SU-DHL-6 (cell line): ENCODE measurements around the gene GGN.
A peak's percentile ranks its signal among the peaks of the same experiment; 100 is the strongest.

Source experiments
- H2AFZ ChIP-seq: fragments of 200-600 bp; sonication (generic); 2 replicates; pipeline ENCODE4 v1.6.1; 2014; ENCODE audit warnings: low read depth, mild to moderate bottlenecking, moderate library complexity, mixed read lengths, antibody characterized with exemption, low read length; ENCODE audit not compliant: severe bottlenecking
- H3F3A ChIP-seq: fragments of 200-600 bp; shearing (Covaris generic); 2 replicates; pipeline ENCODE4 v1.6.0; 2016; ENCODE audit warnings: antibody characterized with exemption, mild to moderate bottlenecking; ENCODE audit not compliant: insufficient read depth
- H3K27ac ChIP-seq: fragments of 200-600 bp; sonication (generic); 2 replicates; pipeline ENCODE4 v1.5.1; 2016; ENCODE audit warnings: low read depth, mild to moderate bottlenecking, low read length, moderate library complexity, mixed read lengths
- H3K27me3 ChIP-seq: fragments of 200-600 bp; sonication (generic), shearing (Covaris generic); 2 replicates; pipeline ENCODE4 v1.6.0; 2014; ENCODE audit warnings: mild to moderate bottlenecking, low read length
- H3K36me3 ChIP-seq: fragments of 200-600 bp; sonication (generic); 2 replicates; pipeline ENCODE4 v1.6.1; 2014; ENCODE audit warnings: mild to moderate bottlenecking, low read length, mixed read lengths
- H3K4me2 ChIP-seq: fragments of 300-600, 200-600 bp; shearing (Covaris generic), sonication (generic); 2 replicates; pipeline ENCODE4 v1.6.0; 2014; ENCODE audit warnings: low read length, low read depth, mild to moderate bottlenecking; ENCODE audit not compliant: poor library complexity, severe bottlenecking
- H3K4me3 ChIP-seq: fragments of 200-600 bp; sonication (generic); 2 replicates; pipeline ENCODE4 v1.5.1; 2014; ENCODE audit warnings: antibody characterized with exemption, low read length, mild to moderate bottlenecking, mixed read lengths; ENCODE audit not compliant: insufficient read depth, poor library complexity, severe bottlenecking
- H3K79me2 ChIP-seq: fragments of 200-600 bp; sonication (generic); 2 replicates; pipeline ENCODE4 v1.6.1; 2014; ENCODE audit warnings: mild to moderate bottlenecking, low read length, moderate library complexity; ENCODE audit not compliant: insufficient read depth
- H3K9ac ChIP-seq: fragments of 200-600 bp; sonication (generic); 2 replicates; pipeline ENCODE4 v1.7.0; 2014; ENCODE audit warnings: mild to moderate bottlenecking, low read length
- H3K9me2 ChIP-seq: fragments of 200-600 bp; sonication (generic); replicated peaks from 2 replicates; pipeline ENCODE4 v1.6.1; 2014; ENCODE audit warnings: low read length; ENCODE audit not compliant: insufficient read depth
- H3K9me3 ChIP-seq: fragments of 200-600 bp; sonication (generic); 2 replicates; pipeline ENCODE4 v1.6.1; 2014; ENCODE audit warnings: low read length, mixed read lengths; ENCODE audit not compliant: insufficient read depth
- H4K20me1 ChIP-seq: fragments of 200-600 bp; sonication (generic); 2 replicates; pipeline ENCODE4 v1.6.1; 2014; ENCODE audit warnings: low read depth, mild to moderate bottlenecking, antibody characterized with exemption, low read length, moderate library complexity, mixed read lengths
- EZH2phosphoT487 ChIP-seq: fragments of 200-600 bp; sonication (generic), shearing (Covaris generic); conservative IDR thresholded peaks from 2 replicates; pipeline ENCODE4 v1.6.1; 2018; ENCODE audit warnings: mild to moderate bottlenecking, antibody characterized with exemption, low read length, moderate library complexity, mixed read lengths
- TF ChIP-seq, protein P1 (sequence below): fragments of 200-600 bp; sonication (generic); IDR thresholded peaks from one replicate; pipeline ENCODE4 v1.5.1; 2017; ENCODE audit warnings: antibody characterized with exemption, mild to moderate bottlenecking, low read length, moderate library complexity; ENCODE audit not compliant: insufficient read depth, poor library complexity, severe bottlenecking

GGN gene

DNA sequence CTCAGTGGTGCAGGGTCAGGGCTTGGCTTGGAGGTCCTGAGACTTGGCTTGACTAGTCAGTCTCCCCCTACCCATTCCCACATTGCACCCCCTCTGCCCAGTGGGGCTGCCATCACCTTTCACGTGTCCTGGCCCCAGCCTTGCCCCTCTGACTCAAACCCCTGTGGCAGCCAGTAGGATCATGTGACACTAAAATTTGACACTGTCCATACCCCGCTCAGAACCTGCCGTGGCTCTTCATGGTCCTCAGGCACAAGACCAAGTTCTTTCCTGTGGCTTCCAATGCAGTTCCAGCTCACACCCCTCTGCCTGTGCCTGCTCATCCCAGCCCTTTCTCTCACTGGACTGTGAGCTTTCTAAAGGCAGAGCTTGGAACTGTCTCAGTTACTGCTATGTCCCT lies 11.3 kb downstream of the GGN start:
- peaks cover 26% of the 10 kb centered on the region for H3K79me2 ChIP-seq
- H3K9me3 ChIP-seq = no peaks in the 10 kb centered on the region
- no peaks in the 10 kb centered on the region for H3K9me2 ChIP-seq
- no peaks in the 10 kb centered on the region for H3K27me3 ChIP-seq
- no peak overlapping the region for H3K4me3 ChIP-seq
- no peak overlapping the region for H3K27ac ChIP-seq
- H3K36me3 ChIP-seq = no peaks in the 10 kb centered on the region
- no peaks in the 10 kb centered on the region; the same call in 1 of the 2 replicates for H3F3A ChIP-seq
- TF ChIP-seq, protein P1, sequence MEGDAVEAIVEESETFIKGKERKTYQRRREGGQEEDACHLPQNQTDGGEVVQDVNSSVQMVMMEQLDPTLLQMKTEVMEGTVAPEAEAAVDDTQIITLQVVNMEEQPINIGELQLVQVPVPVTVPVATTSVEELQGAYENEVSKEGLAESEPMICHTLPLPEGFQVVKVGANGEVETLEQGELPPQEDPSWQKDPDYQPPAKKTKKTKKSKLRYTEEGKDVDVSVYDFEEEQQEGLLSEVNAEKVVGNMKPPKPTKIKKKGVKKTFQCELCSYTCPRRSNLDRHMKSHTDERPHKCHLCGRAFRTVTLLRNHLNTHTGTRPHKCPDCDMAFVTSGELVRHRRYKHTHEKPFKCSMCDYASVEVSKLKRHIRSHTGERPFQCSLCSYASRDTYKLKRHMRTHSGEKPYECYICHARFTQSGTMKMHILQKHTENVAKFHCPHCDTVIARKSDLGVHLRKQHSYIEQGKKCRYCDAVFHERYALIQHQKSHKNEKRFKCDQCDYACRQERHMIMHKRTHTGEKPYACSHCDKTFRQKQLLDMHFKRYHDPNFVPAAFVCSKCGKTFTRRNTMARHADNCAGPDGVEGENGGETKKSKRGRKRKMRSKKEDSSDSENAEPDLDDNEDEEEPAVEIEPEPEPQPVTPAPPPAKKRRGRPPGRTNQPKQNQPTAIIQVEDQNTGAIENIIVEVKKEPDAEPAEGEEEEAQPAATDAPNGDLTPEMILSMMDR = no peak
- TF ChIP-seq EZH2phosphoT487 = no peak
- H2AFZ ChIP-seq = no peak overlapping the region
- no peaks in the 10 kb centered on the region; the same call in 1 of the 2 replicates for H4K20me1 ChIP-seq
- peak overlapping the region; percentile 93 for H3K4me2 ChIP-seq
- no peak overlapping the region for H3K9ac ChIP-seq

DNA sequence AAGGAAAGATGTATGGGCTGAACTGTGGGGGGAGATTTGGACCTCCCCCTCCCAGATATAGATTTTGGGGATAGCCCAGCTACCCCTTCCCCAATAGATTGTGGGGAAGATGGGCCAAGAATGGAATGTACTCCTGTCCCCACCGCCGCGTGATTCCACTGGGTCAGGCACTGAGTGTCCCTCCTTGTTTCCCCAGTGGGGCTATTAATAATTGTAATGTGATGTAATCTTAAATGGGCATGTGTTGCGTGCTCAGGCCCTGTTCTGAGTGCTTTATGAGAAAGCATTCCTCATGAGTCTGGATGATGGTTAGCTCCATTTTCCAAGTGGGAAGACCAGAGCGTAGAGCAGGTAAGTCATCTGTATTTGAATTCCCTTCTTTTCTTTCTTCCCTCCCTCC lies 12.1 kb downstream of the GGN start:
- Histone ChIP-seq H3K9ac (peak overlapping the region; percentile 80), H3K9me2 (no peaks in the 10 kb centered on the region), H3F3A (no peaks in the 10 kb centered on the region; the same call in 1 of the 2 replicates), H3K36me3 (no peaks in the 10 kb centered on the region), H3K4me3 (peak overlapping the region; percentile 93), H2AFZ (no peak overlapping the region), H3K9me3 (no peaks in the 10 kb centered on the region), H3K27ac (no peak overlapping the region), H3K79me2 (peaks cover 26% of the 10 kb centered on the region), H4K20me1 (no peaks in the 10 kb centered on the region; the same call in 1 of the 2 replicates), H3K27me3 (no peaks in the 10 kb centered on the region), H3K4me2 (peak overlapping the region; percentile 93)
- no peak for TF ChIP-seq EZH2phosphoT487
- TF ChIP-seq, protein P1 = no peak

DNA sequence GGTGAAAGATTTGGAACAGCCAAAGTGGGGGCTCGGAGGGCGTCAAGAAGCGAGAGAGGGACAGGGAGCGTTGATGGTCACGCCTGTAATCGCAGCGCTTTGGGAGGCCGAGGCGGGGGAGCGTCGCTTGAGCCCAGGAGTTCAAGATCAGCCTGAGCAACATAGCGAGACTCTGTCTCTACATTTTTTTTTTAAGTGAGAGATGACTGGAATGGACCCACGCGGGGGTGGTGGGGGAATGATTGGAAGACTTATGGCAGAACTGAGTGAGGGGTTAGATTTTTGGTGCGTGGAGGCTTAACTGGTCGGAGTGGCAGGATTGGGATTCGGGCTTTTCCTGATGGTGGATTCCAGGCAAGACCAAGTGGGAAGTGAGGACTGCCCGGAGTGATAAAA lies 12.7 kb downstream of the GGN start:
- TF ChIP-seq EZH2phosphoT487 = no peak
- TF ChIP-seq, protein P1 = no peak

More for the DNA sequence above, 12.7 kb downstream of the GGN start:
- H4K20me1 ChIP-seq = no peaks in the 10 kb centered on the region; the same call in 1 of the 2 replicates
- H3K4me2 ChIP-seq = peak overlapping the region; percentile 93
- H3K4me3 ChIP-seq = peak overlapping the region; percentile 93
- peaks cover 26% of the 10 kb centered on the region for H3K79me2 ChIP-seq
- no peaks in the 10 kb centered on the region for H3K36me3 ChIP-seq
- peak overlapping the region; percentile 36 for H2AFZ ChIP-seq
- H3K9me3 ChIP-seq = no peaks in the 10 kb centered on the region
- peak overlapping the region; percentile 80 for H3K9ac ChIP-seq
- H3K27ac ChIP-seq = peak overlapping the region; percentile 55
- no peaks in the 10 kb centered on the region for H3K27me3 ChIP-seq
- H3F3A ChIP-seq = no peaks in the 10 kb centered on the region; the same call in 1 of the 2 replicates
- no peaks in the 10 kb centered on the region for H3K9me2 ChIP-seq
